ENCODE results near the gene KCNAB1.

DNA sequence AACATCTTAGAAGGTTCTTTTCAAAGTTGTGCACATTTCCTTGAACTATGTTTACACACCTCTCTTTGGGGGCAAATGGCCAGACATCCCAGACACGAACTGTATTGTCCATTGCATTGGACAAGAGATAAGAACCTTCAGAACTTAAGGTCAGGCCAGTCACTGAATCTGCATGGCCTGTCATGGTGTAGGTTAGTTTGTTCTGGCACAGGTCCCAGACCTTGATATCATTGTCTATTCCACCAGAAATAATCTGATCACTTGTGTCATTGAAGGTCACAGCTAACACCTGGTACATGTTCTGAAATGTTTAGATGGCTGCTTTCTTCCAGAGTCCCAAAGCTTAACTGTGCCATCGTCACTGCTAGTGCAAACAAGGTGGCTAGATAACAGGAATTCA lies 55.7 kb downstream of the KCNAB1 start:
- TF ChIP-seq, protein P1, sequence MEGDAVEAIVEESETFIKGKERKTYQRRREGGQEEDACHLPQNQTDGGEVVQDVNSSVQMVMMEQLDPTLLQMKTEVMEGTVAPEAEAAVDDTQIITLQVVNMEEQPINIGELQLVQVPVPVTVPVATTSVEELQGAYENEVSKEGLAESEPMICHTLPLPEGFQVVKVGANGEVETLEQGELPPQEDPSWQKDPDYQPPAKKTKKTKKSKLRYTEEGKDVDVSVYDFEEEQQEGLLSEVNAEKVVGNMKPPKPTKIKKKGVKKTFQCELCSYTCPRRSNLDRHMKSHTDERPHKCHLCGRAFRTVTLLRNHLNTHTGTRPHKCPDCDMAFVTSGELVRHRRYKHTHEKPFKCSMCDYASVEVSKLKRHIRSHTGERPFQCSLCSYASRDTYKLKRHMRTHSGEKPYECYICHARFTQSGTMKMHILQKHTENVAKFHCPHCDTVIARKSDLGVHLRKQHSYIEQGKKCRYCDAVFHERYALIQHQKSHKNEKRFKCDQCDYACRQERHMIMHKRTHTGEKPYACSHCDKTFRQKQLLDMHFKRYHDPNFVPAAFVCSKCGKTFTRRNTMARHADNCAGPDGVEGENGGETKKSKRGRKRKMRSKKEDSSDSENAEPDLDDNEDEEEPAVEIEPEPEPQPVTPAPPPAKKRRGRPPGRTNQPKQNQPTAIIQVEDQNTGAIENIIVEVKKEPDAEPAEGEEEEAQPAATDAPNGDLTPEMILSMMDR (conservative IDR thresholded peaks at IDR 0.05; ENCODE audit: low read length) = no peak
- no peak for TF ChIP-seq EZH2phosphoT487 (IDR thresholded peaks at IDR 0.05; ENCODE audit: borderline replicate concordance)

All from Loucy (cell line).